ENCODE data around the gene EEF1AKMT3.

DNA sequence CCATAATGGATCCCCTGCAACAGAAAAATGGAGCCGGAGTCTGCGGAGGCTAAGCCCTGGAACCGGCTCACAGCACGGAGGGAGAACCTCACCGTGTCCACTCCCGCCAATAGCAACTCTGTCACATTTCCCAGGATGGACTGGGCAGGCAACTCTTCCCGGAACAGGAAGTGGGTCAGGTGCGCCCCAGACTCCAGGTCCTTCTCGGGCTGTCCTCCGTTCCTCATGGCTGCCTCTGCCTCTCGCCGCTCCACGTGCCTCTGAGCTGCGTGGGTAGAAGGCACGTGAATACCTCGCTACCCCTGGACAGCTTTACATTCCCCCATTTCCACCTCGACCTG is 7.8 kb upstream of the EEF1AKMT3 start:
- TF ChIP-seq L3MBTL2 (conservative IDR thresholded peaks at IDR 0.05) (no peak), ELF4 (IDR thresholded peaks at IDR 0.05) (no peak), ZNF384 (IDR thresholded peaks at IDR 0.05) (no peak), FOXA1 (IDR thresholded peaks at IDR 0.05) (no peak), TARDBP (IDR thresholded peaks at IDR 0.05) (no peak), BHLHE40 (IDR thresholded peaks at IDR 0.05; ENCODE audit: borderline replicate concordance) (no peak), FOXM1 (IDR thresholded peaks at IDR 0.05; ENCODE audit: borderline replicate concordance) (no peak), SP1 (IDR thresholded peaks at IDR 0.05) (no peak), LEF1 (IDR thresholded peaks at IDR 0.05; ENCODE audit: borderline replicate concordance) (no peak), SUZ12 (IDR thresholded peaks at IDR 0.05) (no peak), CTBP1 (IDR thresholded peaks at IDR 0.05; ENCODE audit: borderline replicate concordance) (no peak), ARNT (IDR thresholded peaks at IDR 0.05) (no peak)
- TF ChIP-seq, protein P1, sequence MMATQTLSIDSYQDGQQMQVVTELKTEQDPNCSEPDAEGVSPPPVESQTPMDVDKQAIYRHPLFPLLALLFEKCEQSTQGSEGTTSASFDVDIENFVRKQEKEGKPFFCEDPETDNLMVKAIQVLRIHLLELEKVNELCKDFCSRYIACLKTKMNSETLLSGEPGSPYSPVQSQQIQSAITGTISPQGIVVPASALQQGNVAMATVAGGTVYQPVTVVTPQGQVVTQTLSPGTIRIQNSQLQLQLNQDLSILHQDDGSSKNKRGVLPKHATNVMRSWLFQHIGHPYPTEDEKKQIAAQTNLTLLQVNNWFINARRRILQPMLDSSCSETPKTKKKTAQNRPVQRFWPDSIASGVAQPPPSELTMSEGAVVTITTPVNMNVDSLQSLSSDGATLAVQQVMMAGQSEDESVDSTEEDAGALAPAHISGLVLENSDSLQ (IDR thresholded peaks at IDR 0.05): no peak
